Endothelial cell (in vitro differentiated cells): ENCODE measurements around the gene CACNA1H. TPM values are rescaled to one million over a fixed set of nuclear protein-coding genes. Genes with fewer than 3 reads are reported as not detected.
"Not testable (repeated sequence)": the region's sequence is repeated elsewhere in the genome, so short reads cannot be mapped to it uniquely, and the experiment has no call there.

Experiments used
- DNase-seq: peaks from one replicate; pipeline ENCODE4 v3.0.0; 2021; ENCODE audit warnings: low spot score
- H3K27ac Mint-ChIP-seq: one replicate; pipeline ENCODE4 v1.8.0; 2021; ENCODE audit warnings: mixed read lengths, inconsistent platforms; ENCODE audit not compliant: unreplicated experiment
- H3K27me3 Mint-ChIP-seq: one replicate; pipeline ENCODE4 v1.8.0; 2021; ENCODE audit warnings: mild to moderate bottlenecking, moderate library complexity, mixed read lengths, inconsistent platforms; ENCODE audit not compliant: unreplicated experiment
- H3K36me3 Mint-ChIP-seq: one replicate; pipeline ENCODE4 v1.8.0; 2021; ENCODE audit warnings: mild to moderate bottlenecking, low read depth, mixed read lengths, inconsistent platforms; ENCODE audit not compliant: unreplicated experiment
- H3K4me1 Mint-ChIP-seq: one replicate; pipeline ENCODE4 v1.8.0; 2021; ENCODE audit warnings: mild to moderate bottlenecking, mixed read lengths, inconsistent platforms; ENCODE audit not compliant: unreplicated experiment
- H3K4me3 Mint-ChIP-seq: one replicate; pipeline ENCODE4 v1.8.0; 2021; ENCODE audit warnings: mild to moderate bottlenecking, mixed read lengths, inconsistent platforms; ENCODE audit not compliant: unreplicated experiment
- H3K9me3 Mint-ChIP-seq: one replicate; pipeline ENCODE4 v1.8.0; 2021; ENCODE audit warnings: mixed read lengths, inconsistent platforms; ENCODE audit not compliant: unreplicated experiment
- CTCF ChIP-seq: fragments of 200-600 bp; sonication (generic); IDR thresholded peaks from one replicate; pipeline ENCODE4 v1.5.0; 2021; ENCODE audit warnings: antibody characterized with exemption; ENCODE audit not compliant: unreplicated experiment
- total RNA-seq: library from RNA; stranded (reverse); fragmentation: NEBNext Ultra II Directional; extraction: Animal tissue kit (Norgen Biotek cat#: 25700); gene quantifications from one replicate; pipeline ENCODE4 v1.2.1, GENCODE V29; 2021; ENCODE audit not compliant: unreplicated experiment

CACNA1H gene
- total RNA-seq, 1 donor from 2014 or later: 3.4 TPM

- Mint-ChIP-seq H3K4me1 (no peaks in the 10 kb centered on the region), H3K9me3 (no peaks in the 10 kb centered on the region), H3K27ac (peak overlapping the region; percentile 4), H3K4me3 (peak overlapping the region; percentile 1), H3K36me3 (peaks cover 4% of the 10 kb centered on the region), H3K27me3 (peaks cover 15% of the 10 kb centered on the region)
- no peak for TF ChIP-seq CTCF
- DNase-seq: no peak
Measured at GRCh38 chr16:1263591-1264344, 110.9 kb downstream of the CACNA1H start.

- Mint-ChIP-seq H3K9me3 (no peaks in the 10 kb centered on the region), H3K36me3 (peaks cover 4% of the 10 kb centered on the region), H3K4me3 (peak overlapping the region; percentile 1), H3K27me3 (peaks cover 13% of the 10 kb centered on the region), H3K4me1 (no peaks in the 10 kb centered on the region), H3K27ac (peak overlapping the region; percentile 4)
- no peak for TF ChIP-seq CTCF
- no peak for DNase-seq
Measured at GRCh38 chr16:1264345-1265089, 111.6 kb downstream of the CACNA1H start.

- DNase-seq: no peak
- TF ChIP-seq CTCF: no peak
- Mint-ChIP-seq H3K27me3 (peaks cover 13% of the 10 kb centered on the region), H3K4me1 (no peaks in the 10 kb centered on the region), H3K27ac (no peak overlapping the region), H3K4me3 (no peak overlapping the region), H3K36me3 (peaks cover 4% of the 10 kb centered on the region), H3K9me3 (no peaks in the 10 kb centered on the region)
Measured at GRCh38 chr16:1265090-1265630, 112.3 kb downstream of the CACNA1H start.

GRCh38 chr16:1265826-1266225 lies 112.9 kb downstream of the CACNA1H start:
- peaks cover 9% of the 10 kb centered on the region for H3K27me3 Mint-ChIP-seq
- peaks cover 4% of the 10 kb centered on the region for H3K36me3 Mint-ChIP-seq
- no peak for DNase-seq
- no peak for TF ChIP-seq CTCF
- no peak overlapping the region for H3K4me3 Mint-ChIP-seq
- no peaks in the 10 kb centered on the region for H3K9me3 Mint-ChIP-seq
- no peak overlapping the region for H3K27ac Mint-ChIP-seq
- no peaks in the 10 kb centered on the region for H3K4me1 Mint-ChIP-seq

- not testable (repeated sequence) for H3K9me3 Mint-ChIP-seq, H3K36me3 Mint-ChIP-seq, H3K4me1 Mint-ChIP-seq, H3K4me3 Mint-ChIP-seq, DNase-seq, H3K27ac Mint-ChIP-seq
- peaks cover 10% of the 10 kb centered on the region for H3K27me3 Mint-ChIP-seq
Measured at GRCh38 chr16:1269418-1269817, 116.5 kb downstream of the CACNA1H start.
